B cell (primary cell): ENCODE measurements around the gene SMG1. TPM values are rescaled to one million over a fixed set of nuclear protein-coding genes. Genes with fewer than 3 reads are reported as not detected.

Source experiments
- ATAC-seq: fragments of 200-7000 bp; cut with Tn5 transposase; one replicate; pipeline ENCODE4 v1.10.0; 2021; ENCODE audit warnings: low read depth, mild to moderate bottlenecking, moderate number of reproducible peaks, moderate library complexity
- CTCF ChIA-PET: fragments of 350-600 bp; sonication (Branson Sonifier 250); formaldehyde crosslinking; loops from one replicate; lab custom pipeline; 2021; ENCODE audit warnings: antibody characterized with exemption, inconsistent platforms; lab: Charles Lee
- POLR2A ChIA-PET: fragments of 350-600 bp; sonication (Branson Sonifier 250); formaldehyde crosslinking; loops from one replicate; lab custom pipeline; 2021; ENCODE audit warnings: antibody characterized with exemption; lab: Charles Lee
- DNase-seq: peaks from one replicate; pipeline ENCODE4 v3.0.0; 2013
- H2AFZ ChIP-seq: 2 replicates; pipeline ENCODE4 v1.6.1; 2012; ENCODE audit warnings: mild to moderate bottlenecking, low read depth, low read length; ENCODE audit not compliant: insufficient read depth, poor library complexity, severe bottlenecking
- H3K27ac ChIP-seq, 2 donors: 1 replicate in 1 of 2; 2 replicates in 1 of 2; pipeline ENCODE4 v1.5.1; 2012 to 2013; ENCODE audit warnings: low read length in 2 of 2, mild to moderate bottlenecking in 2 of 2, moderate library complexity in 1 of 2
- H3K27me3 ChIP-seq, 4 experiments: fragments of 200-600 bp in 1 of 4; sonication (generic) in 1 of 4; replicated peaks in 1 of 4; 1 replicate in 2 of 4; 2 replicates in 2 of 4; pipeline versions ENCODE4 v1.6.1 to v1.7.0; 2013 to 2016; ENCODE audit warnings: low read length in 3 of 4, mild to moderate bottlenecking in 2 of 4, mixed read lengths in 1 of 4, moderate library complexity in 1 of 4; ENCODE audit not compliant: insufficient read depth in 4 of 4, control insufficient read depth in 3 of 4; ENCODE audit errors: control extremely low read depth in 1 of 4
- H3K36me3 ChIP-seq, 2 experiments: replicated peaks in 1 of 2; 1 replicate in 1 of 2; 2 replicates in 1 of 2; pipeline versions ENCODE4 v1.6.1 to v1.7.1; 2013; ENCODE audit warnings: low read length in 1 of 2; ENCODE audit not compliant: insufficient read depth in 2 of 2, control insufficient read depth in 1 of 2; ENCODE audit errors: control extremely low read depth in 1 of 2, extremely low read depth in 1 of 2
- H3K4me1 ChIP-seq, 2 donors: fragments of 200-600 bp in 1 of 2; sonication (generic) in 1 of 2; 1 replicate in 1 of 2; 2 replicates in 1 of 2; pipeline versions ENCODE4 v1.5.1 to v1.6.1; 2013 to 2017; ENCODE audit warnings: low read length in 2 of 2; ENCODE audit not compliant: control insufficient read depth in 2 of 2, insufficient read depth in 2 of 2
- H3K4me2 ChIP-seq: replicated peaks from 2 replicates; pipeline ENCODE3; 2012; ENCODE audit warnings: mild to moderate bottlenecking, low read depth, low read length; ENCODE audit not compliant: poor library complexity, severe bottlenecking
- H3K4me3 ChIP-seq, 5 experiments: fragments of 200-600 bp in 1 of 5; sonication (generic) in 1 of 5; 1 replicate in 3 of 5; 2 replicates in 2 of 5; pipeline versions ENCODE4 v1.5.1 to v1.7.0; 2011 to 2016; ENCODE audit warnings: low read length in 4 of 5, mild to moderate bottlenecking in 4 of 5, low read depth in 2 of 5, control low read depth in 1 of 5, moderate library complexity in 1 of 5; ENCODE audit not compliant: insufficient read depth in 1 of 5; ENCODE audit errors: control extremely low read depth in 1 of 5, extremely low read depth in 1 of 5
- H3K79me2 ChIP-seq: fragments of 200-600 bp; sonication (generic); one replicate; pipeline ENCODE4 v1.6.0; 2016; ENCODE audit warnings: low read length; ENCODE audit not compliant: control insufficient read depth, insufficient read depth
- H3K9ac ChIP-seq: fragments of 200-600 bp; sonication (generic); 2 replicates; pipeline ENCODE4 v1.6.1; 2017; ENCODE audit warnings: mild to moderate bottlenecking, low read length, moderate library complexity
- H3K9me3 ChIP-seq, 3 donors: one replicate each; pipeline versions ENCODE4 v1.6.1 to v1.7.1; 2013; ENCODE audit warnings: low read length in 2 of 3; ENCODE audit not compliant: control insufficient read depth in 2 of 3, insufficient read depth in 1 of 3; ENCODE audit errors: control extremely low read depth in 1 of 3
- H4K20me1 ChIP-seq: 2 replicates; pipeline ENCODE4 v1.6.0; 2012; ENCODE audit warnings: mild to moderate bottlenecking, low read length; ENCODE audit not compliant: insufficient read depth, control insufficient read depth, poor library complexity, severe bottlenecking
- H3K27ac Mint-ChIP-seq: one replicate; pipeline ENCODE4 v1.8.0; 2021; ENCODE audit warnings: mixed read lengths
- H3K27me3 Mint-ChIP-seq: one replicate; pipeline ENCODE4 v1.8.0; 2021; ENCODE audit warnings: mixed read lengths
- H3K4me1 Mint-ChIP-seq: one replicate; pipeline ENCODE4 v1.8.0; 2021; ENCODE audit warnings: mixed read lengths
- H3K4me3 Mint-ChIP-seq: one replicate; pipeline ENCODE4 v1.8.0; 2021; ENCODE audit warnings: mixed read lengths
- H3K9me3 Mint-ChIP-seq: one replicate; pipeline ENCODE4 v1.8.0; 2022; ENCODE audit warnings: mixed read lengths; ENCODE audit not compliant: insufficient read depth
- EZH2 ChIP-seq: IDR thresholded peaks from 2 replicates; pipeline ENCODE4 v1.6.1; 2012; ENCODE audit warnings: borderline replicate concordance, low read depth, mild to moderate bottlenecking, moderate library complexity, low read length; ENCODE audit not compliant: insufficient read depth, poor library complexity, severe bottlenecking
- WGBS: methylation state at CpG from one replicate; pipeline ENCODE4 v1.1.5; 2013; ENCODE audit warnings: missing lambda C conversion rate; ENCODE audit not compliant: insufficient coverage; 5-methylcytosine and 5-hydroxymethylcytosine counted together
- intact Hi-C: fragments of 100-400 bp; cut with micrococcal nuclease; formaldehyde crosslinking; loops from one replicate; pipeline ENCODE4 v1.10.0; 2022
- polyA plus RNA-seq: library from polyadenylated mRNA; depleted of rRNA; stranded (reverse); fragments of >200 nt; gene quantifications from 2 replicates; pipeline ENCODE4 v1.2.3, GENCODE V29; 2012
- total RNA-seq, 2 donors: library from RNA; stranded (reverse); fragments of 120-200 nt in 1 of 2; gene quantifications; 1 replicate in 1 of 2; 2 replicates in 1 of 2; pipeline versions ENCODE4 v1.2.3 to v1.2.4, GENCODE V29; 2013 to 2022
- TF ChIP-seq, protein P1 (sequence below): fragments of 200-600 bp; IDR thresholded peaks from one replicate; pipeline ENCODE4 v1.8.0; 2022; ENCODE audit warnings: antibody characterized with exemption, mild to moderate bottlenecking

SMG1 gene
- total and polyA plus RNA-seq, 2 donors (not counting 1 experiment from before 2014, with no cell fraction given), result 23.2 to 256 TPM

DNA sequence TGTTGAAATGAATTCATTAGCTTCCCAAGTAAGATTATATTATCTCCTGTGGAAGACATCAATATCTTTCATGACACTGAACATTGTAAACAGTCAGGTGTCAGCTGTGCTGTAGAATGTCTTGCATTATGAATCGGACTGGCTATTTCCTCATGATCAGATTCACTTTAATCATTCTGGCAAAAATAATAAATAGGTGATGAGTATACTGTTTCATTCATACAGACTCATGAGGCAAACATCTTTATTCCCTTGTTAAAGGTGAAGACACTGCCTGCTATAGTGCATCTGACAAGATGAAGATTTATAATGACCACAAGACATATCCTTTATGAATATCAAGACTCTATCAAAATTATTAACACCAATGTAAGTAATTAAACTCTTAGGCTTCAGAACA is 73.6 kb downstream of the SMG1 start:
- ATAC-seq (no peak), DNase-seq (no peak)
- H3K36me3 ChIP-seq, result peaks cover 16 to 62% of the 10 kb centered on the region in 2 experiments
- no peak overlapping the region for H2AFZ ChIP-seq
- no peak overlapping the region for H3K27ac ChIP-seq
- intact Hi-C loops, result no loop called here
- no peaks in the 10 kb centered on the region for H3K9me3 ChIP-seq
- TF ChIP-seq, protein P1, sequence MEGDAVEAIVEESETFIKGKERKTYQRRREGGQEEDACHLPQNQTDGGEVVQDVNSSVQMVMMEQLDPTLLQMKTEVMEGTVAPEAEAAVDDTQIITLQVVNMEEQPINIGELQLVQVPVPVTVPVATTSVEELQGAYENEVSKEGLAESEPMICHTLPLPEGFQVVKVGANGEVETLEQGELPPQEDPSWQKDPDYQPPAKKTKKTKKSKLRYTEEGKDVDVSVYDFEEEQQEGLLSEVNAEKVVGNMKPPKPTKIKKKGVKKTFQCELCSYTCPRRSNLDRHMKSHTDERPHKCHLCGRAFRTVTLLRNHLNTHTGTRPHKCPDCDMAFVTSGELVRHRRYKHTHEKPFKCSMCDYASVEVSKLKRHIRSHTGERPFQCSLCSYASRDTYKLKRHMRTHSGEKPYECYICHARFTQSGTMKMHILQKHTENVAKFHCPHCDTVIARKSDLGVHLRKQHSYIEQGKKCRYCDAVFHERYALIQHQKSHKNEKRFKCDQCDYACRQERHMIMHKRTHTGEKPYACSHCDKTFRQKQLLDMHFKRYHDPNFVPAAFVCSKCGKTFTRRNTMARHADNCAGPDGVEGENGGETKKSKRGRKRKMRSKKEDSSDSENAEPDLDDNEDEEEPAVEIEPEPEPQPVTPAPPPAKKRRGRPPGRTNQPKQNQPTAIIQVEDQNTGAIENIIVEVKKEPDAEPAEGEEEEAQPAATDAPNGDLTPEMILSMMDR, result no peak
- TF ChIP-seq EZH2, result no peak
- ChIA-PET POLR2A (no interaction called here), CTCF (interaction anchor here (0.6 kb wide), 1 partner anchor 101 kb away, joined by 4 read pairs; no protein-coding TSS in a partner anchor)
- H3K4me2 ChIP-seq, result no peak overlapping the region
- no peak overlapping the region for H3K9ac ChIP-seq
- H4K20me1 ChIP-seq, result no peaks in the 10 kb centered on the region
- H3K4me3 ChIP-seq, result no peak overlapping the region
- H3K27me3 ChIP-seq, result no peaks in the 10 kb centered on the region
- WGBS, result no CpG with 5 or more reads among the region's 1 CpG
- no peaks in the 10 kb centered on the region for H3K4me1 ChIP-seq
- Mint-ChIP-seq H3K27me3 (no peaks in the 10 kb centered on the region), H3K4me1 (no peaks in the 10 kb centered on the region), H3K9me3 (no peaks in the 10 kb centered on the region), H3K27ac (no peak overlapping the region), H3K4me3 (no peak overlapping the region)
- no peaks in the 10 kb centered on the region for H3K79me2 ChIP-seq

DNA sequence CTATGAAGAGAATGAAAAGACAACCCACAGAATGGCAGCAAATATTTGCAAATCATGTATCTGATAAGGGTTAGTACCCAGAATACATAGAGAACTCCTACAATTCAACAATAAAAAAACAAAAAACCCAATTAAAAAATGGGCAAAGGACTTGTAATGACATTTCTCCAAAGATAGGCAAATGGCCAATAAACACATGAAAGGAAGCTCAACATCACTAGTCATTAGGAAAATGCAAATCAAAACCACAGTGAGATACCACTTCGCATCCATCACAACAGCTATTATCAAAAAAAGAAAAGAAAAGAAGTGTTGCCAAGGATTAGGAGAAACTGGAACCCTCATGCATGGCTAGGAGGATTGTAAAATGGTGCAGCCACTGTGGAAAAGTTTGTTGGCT is 79.8 kb downstream of the SMG1 start:
- H3K36me3 ChIP-seq, result peaks cover 9 to 78% of the 10 kb centered on the region in 2 experiments
- no peak for DNase-seq
- intact Hi-C loops, result no loop called here
- H3K79me2 ChIP-seq, result no peaks in the 10 kb centered on the region
- no peak overlapping the region for H3K4me2 ChIP-seq
- no peaks in the 10 kb centered on the region for H3K27me3 ChIP-seq
- H3K9me3 ChIP-seq, result no peaks in the 10 kb centered on the region
- Mint-ChIP-seq H3K4me3 (no peak overlapping the region), H3K4me1 (peaks cover 2% of the 10 kb centered on the region), H3K9me3 (no peaks in the 10 kb centered on the region), H3K27me3 (no peaks in the 10 kb centered on the region), H3K27ac (no peak overlapping the region)
- WGBS, result no CpG with 5 or more reads among the region's 1 CpG
- no peak overlapping the region for H3K4me3 ChIP-seq
- no peak for ATAC-seq
- no peak overlapping the region for H3K9ac ChIP-seq
- POLR2A ChIA-PET, result no interaction called here
- no peaks in the 10 kb centered on the region for H3K4me1 ChIP-seq
- no peak overlapping the region for H3K27ac ChIP-seq
- no peaks in the 10 kb centered on the region for H4K20me1 ChIP-seq
- no peak overlapping the region for H2AFZ ChIP-seq
- TF ChIP-seq, protein P1, result no peak
- TF ChIP-seq EZH2, result no peak
- CTCF ChIA-PET, result no interaction called here
